Measurements from ENCODE around the gene NOD1.

DNA sequence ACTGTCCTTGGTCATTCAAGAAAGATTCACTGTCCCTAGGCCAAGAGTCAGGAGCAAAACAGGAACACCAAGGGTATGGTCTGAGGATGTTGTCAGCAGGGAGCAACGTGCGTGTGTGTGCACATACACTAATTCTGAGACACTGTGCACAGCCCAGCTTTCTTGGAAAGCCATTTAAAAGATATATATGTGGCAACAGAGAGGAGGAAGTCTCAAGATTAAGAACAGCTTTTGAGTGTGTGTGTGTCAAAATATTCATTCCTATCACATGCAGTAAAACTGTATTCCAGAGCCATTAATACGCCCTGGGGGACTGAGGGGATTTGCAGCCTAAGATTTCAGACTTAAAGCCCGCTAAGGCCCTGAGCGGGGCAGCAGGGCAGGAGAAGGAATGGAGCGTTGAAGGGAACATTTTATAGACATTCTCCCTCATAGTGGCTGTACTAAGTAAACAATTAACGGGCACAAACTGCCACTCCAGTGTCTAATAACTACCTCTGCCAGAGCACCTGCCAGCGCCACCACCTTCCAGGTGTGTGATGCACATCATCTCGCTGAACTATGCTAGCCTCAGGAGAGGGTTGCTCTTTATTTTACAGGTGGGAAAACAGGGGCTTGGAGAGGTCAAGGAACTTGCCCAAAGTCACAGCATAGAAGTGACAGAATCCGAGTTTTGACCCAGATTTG, 2.0 kb downstream of the NOD1 start:
- TF ChIP-seq, protein P1, sequence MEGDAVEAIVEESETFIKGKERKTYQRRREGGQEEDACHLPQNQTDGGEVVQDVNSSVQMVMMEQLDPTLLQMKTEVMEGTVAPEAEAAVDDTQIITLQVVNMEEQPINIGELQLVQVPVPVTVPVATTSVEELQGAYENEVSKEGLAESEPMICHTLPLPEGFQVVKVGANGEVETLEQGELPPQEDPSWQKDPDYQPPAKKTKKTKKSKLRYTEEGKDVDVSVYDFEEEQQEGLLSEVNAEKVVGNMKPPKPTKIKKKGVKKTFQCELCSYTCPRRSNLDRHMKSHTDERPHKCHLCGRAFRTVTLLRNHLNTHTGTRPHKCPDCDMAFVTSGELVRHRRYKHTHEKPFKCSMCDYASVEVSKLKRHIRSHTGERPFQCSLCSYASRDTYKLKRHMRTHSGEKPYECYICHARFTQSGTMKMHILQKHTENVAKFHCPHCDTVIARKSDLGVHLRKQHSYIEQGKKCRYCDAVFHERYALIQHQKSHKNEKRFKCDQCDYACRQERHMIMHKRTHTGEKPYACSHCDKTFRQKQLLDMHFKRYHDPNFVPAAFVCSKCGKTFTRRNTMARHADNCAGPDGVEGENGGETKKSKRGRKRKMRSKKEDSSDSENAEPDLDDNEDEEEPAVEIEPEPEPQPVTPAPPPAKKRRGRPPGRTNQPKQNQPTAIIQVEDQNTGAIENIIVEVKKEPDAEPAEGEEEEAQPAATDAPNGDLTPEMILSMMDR (IDR thresholded peaks at IDR 0.05) = no peak
- TF ChIP-seq POLR2AphosphoS5 (IDR thresholded peaks at IDR 0.05; ENCODE audit: low read depth, low read length) = no peak
- TF ChIP-seq, protein P2, sequence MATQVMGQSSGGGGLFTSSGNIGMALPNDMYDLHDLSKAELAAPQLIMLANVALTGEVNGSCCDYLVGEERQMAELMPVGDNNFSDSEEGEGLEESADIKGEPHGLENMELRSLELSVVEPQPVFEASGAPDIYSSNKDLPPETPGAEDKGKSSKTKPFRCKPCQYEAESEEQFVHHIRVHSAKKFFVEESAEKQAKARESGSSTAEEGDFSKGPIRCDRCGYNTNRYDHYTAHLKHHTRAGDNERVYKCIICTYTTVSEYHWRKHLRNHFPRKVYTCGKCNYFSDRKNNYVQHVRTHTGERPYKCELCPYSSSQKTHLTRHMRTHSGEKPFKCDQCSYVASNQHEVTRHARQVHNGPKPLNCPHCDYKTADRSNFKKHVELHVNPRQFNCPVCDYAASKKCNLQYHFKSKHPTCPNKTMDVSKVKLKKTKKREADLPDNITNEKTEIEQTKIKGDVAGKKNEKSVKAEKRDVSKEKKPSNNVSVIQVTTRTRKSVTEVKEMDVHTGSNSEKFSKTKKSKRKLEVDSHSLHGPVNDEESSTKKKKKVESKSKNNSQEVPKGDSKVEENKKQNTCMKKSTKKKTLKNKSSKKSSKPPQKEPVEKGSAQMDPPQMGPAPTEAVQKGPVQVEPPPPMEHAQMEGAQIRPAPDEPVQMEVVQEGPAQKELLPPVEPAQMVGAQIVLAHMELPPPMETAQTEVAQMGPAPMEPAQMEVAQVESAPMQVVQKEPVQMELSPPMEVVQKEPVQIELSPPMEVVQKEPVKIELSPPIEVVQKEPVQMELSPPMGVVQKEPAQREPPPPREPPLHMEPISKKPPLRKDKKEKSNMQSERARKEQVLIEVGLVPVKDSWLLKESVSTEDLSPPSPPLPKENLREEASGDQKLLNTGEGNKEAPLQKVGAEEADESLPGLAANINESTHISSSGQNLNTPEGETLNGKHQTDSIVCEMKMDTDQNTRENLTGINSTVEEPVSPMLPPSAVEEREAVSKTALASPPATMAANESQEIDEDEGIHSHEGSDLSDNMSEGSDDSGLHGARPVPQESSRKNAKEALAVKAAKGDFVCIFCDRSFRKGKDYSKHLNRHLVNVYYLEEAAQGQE (IDR thresholded peaks at IDR 0.05; ENCODE audit: insufficient read depth in 1 of 2, low read depth in 2 of 2, low read length in 1 of 2) = no peak
- TF ChIP-seq SIN3A (IDR thresholded peaks at IDR 0.05; ENCODE audit: borderline replicate concordance, insufficient read depth, low read depth, low read length) = no peak
